Fibroblast of the conjunctiva (primary cell): ENCODE data around the gene ADGRB3.
"Not testable (repeated sequence)": the region's sequence is repeated elsewhere in the genome, so short reads cannot be mapped to it uniquely, and the experiment has no call there.

ENCODE experiments used
- DNase-seq: peaks from one replicate; pipeline ENCODE4 v3.0.0-alpha.2; 2010; ENCODE audit warnings: low read depth

Gene ADGRB3

GRCh38 chr6:68958327-68958726, 323.2 kb downstream of the ADGRB3 start:
- DNase-seq, result no peak

GRCh38 chr6:68967549-68968300, 332.6 kb downstream of the ADGRB3 start:
- DNase-seq, result peak; percentile 10

- DNase-seq, result no peak
Measured at GRCh38 chr6:68968301-68968649, 333.2 kb downstream of the ADGRB3 start.

- no peak for DNase-seq
Measured at GRCh38 chr6:68973066-68973465, 338.0 kb downstream of the ADGRB3 start.

GRCh38 chr6:68975064-68975463, 340.0 kb downstream of the ADGRB3 start:
- no peak for DNase-seq

- no peak for DNase-seq
Measured at GRCh38 chr6:68975816-68976215, 340.7 kb downstream of the ADGRB3 start.

GRCh38 chr6:68976260-68976659, 341.2 kb downstream of the ADGRB3 start:
- no peak for DNase-seq

GRCh38 chr6:68978411-68978810, 343.3 kb downstream of the ADGRB3 start:
- no peak for DNase-seq

- DNase-seq, result not testable (repeated sequence)
Measured at GRCh38 chr6:68981668-68982067, 346.6 kb downstream of the ADGRB3 start.

- no peak for DNase-seq
Measured at GRCh38 chr6:68988698-68989097, 353.6 kb downstream of the ADGRB3 start.

- DNase-seq, result no peak
Measured at GRCh38 chr6:68990317-68990716, 355.2 kb downstream of the ADGRB3 start.

- DNase-seq, result no peak
Measured at GRCh38 chr6:68993911-68994310, 358.8 kb downstream of the ADGRB3 start.

GRCh38 chr6:68994521-68994920, 359.4 kb downstream of the ADGRB3 start:
- DNase-seq, result no peak

GRCh38 chr6:69005199-69005598, 370.1 kb downstream of the ADGRB3 start:
- no peak for DNase-seq

GRCh38 chr6:69007781-69008180, 372.7 kb downstream of the ADGRB3 start:
- no peak for DNase-seq

GRCh38 chr6:69012211-69012610, 377.1 kb downstream of the ADGRB3 start:
- DNase-seq, result no peak

- DNase-seq, result no peak
Measured at GRCh38 chr6:69012876-69013275, 377.8 kb downstream of the ADGRB3 start.

GRCh38 chr6:69018906-69019305, 383.8 kb downstream of the ADGRB3 start:
- DNase-seq, result no peak

GRCh38 chr6:69019832-69020231, 384.8 kb downstream of the ADGRB3 start:
- DNase-seq, result no peak

GRCh38 chr6:69022993-69023392, 387.9 kb downstream of the ADGRB3 start:
- no peak for DNase-seq

- no peak for DNase-seq
Measured at GRCh38 chr6:69026243-69026642, 391.2 kb downstream of the ADGRB3 start.

- no peak for DNase-seq
Measured at GRCh38 chr6:69026715-69027114, 391.6 kb downstream of the ADGRB3 start.

GRCh38 chr6:69027861-69028260, 392.8 kb downstream of the ADGRB3 start:
- no peak for DNase-seq

GRCh38 chr6:69038841-69039240, 403.8 kb downstream of the ADGRB3 start:
- no peak for DNase-seq
